ENCODE results near the gene SDF2L1. TPM values are rescaled to one million over a fixed set of nuclear protein-coding genes. Genes with fewer than 3 reads are reported as not detected.

SDF2L1 gene
- total and polyA plus RNA-seq, 2 of the 13 experiments (the other 11 are each of a cell fraction or from before 2014, with no cell fraction given), result 18.0 to 57.4 TPM

DNA sequence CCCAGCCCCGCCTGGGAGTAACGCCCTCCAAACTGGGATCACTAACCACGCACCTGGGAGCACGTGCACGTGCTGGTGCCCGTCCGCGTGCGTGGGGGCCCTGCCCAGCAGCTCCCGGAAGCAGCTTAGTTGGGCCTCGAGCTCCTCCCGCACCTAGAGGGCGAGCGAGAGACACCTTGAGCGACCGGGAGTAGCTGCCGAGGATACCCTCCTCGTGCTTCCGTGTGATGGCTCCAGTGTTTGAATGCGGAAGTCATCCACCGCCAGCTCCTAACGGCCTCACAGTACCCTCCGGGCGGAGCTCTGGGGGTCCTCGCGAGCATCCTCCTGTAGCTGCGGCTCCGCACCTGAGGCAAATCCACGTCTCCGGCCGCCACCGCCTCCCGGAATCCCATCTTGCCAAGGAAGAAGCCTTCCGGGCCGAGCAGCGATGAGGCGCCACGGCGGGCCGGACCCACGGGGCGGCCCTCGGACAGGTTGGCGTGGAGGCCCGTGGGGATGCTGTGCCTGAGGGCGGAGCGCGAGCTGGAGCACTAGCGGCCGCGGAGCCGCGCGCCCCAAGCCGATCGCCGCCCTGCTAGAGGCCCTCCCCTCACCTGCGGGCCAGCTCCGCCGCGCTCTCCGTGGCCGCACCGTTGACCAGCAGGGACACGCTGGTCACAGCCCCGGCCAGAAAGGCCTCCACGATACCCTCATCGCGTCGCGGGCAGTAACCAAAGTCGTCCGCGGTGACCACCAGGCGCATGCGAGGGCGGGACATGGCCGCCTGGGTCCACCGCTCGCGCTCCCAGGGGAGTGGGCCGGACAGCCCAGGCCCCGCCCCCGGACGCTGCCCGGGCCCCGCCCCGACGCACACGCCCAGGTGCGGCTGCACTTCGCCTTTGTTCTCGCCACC, 12.6 kb upstream of the SDF2L1 start, which contains the start of gene YDJC (continued):
- TF ChIP-seq, protein P1, sequence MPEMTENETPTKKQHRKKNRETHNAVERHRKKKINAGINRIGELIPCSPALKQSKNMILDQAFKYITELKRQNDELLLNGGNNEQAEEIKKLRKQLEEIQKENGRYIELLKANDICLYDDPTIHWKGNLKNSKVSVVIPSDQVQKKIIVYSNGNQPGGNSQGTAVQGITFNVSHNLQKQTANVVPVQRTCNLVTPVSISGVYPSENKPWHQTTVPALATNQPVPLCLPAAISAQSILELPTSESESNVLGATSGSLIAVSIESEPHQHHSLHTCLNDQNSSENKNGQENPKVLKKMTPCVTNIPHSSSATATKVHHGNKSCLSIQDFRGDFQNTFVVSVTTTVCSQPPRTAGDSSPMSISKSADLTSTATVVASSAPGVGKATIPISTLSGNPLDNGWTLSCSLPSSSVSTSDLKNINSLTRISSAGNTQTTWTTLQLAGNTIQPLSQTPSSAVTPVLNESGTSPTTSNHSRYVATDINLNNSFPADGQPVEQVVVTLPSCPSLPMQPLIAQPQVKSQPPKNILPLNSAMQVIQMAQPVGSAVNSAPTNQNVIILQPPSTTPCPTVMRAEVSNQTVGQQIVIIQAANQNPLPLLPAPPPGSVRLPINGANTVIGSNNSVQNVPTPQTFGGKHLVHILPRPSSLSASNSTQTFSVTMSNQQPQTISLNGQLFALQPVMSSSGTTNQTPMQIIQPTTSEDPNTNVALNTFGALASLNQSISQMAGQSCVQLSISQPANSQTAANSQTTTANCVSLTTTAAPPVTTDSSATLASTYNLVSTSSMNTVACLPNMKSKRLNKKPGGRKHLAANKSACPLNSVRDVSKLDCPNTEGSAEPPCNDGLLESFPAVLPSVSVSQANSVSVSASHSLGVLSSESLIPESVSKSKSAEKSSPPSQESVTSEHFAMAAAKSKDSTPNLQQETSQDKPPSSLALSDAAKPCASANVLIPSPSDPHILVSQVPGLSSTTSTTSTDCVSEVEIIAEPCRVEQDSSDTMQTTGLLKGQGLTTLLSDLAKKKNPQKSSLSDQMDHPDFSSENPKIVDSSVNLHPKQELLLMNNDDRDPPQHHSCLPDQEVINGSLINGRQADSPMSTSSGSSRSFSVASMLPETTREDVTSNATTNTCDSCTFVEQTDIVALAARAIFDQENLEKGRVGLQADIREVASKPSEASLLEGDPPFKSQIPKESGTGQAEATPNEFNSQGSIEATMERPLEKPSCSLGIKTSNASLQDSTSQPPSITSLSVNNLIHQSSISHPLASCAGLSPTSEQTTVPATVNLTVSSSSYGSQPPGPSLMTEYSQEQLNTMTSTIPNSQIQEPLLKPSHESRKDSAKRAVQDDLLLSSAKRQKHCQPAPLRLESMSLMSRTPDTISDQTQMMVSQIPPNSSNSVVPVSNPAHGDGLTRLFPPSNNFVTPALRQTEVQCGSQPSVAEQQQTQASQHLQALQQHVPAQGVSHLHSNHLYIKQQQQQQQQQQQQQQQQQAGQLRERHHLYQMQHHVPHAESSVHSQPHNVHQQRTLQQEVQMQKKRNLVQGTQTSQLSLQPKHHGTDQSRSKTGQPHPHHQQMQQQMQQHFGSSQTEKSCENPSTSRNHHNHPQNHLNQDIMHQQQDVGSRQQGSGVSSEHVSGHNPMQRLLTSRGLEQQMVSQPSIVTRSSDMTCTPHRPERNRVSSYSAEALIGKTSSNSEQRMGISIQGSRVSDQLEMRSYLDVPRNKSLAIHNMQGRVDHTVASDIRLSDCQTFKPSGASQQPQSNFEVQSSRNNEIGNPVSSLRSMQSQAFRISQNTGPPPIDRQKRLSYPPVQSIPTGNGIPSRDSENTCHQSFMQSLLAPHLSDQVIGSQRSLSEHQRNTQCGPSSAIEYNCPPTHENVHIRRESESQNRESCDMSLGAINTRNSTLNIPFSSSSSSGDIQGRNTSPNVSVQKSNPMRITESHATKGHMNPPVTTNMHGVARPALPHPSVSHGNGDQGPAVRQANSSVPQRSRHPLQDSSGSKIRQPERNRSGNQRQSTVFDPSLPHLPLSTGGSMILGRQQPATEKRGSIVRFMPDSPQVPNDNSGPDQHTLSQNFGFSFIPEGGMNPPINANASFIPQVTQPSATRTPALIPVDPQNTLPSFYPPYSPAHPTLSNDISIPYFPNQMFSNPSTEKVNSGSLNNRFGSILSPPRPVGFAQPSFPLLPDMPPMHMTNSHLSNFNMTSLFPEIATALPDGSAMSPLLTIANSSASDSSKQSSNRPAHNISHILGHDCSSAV (CRISPR knock-in tag; IDR thresholded peaks at IDR 0.05; ENCODE audit: borderline replicate concordance), result no peak; the same call in 1 of the 2 replicates
- TF ChIP-seq ZNF792 (CRISPR knock-in tag; IDR thresholded peaks at IDR 0.05) (peak; percentile 70; the same call in 1 of the 2 replicates), ZNF598 (CRISPR knock-in tag; IDR thresholded peaks at IDR 0.05; ENCODE audit: borderline replicate concordance) (peak; percentile 48; the same call in 1 of the 2 replicates), DNMT3B (CRISPR knock-in tag; conservative IDR thresholded peaks at IDR 0.05) (peak; percentile 97), ZNF7 (CRISPR knock-in tag; IDR thresholded peaks at IDR 0.05) (no peak), ZNF441 (CRISPR knock-in tag; IDR thresholded peaks at IDR 0.05; ENCODE audit: borderline replicate concordance) (peak; percentile 58; the same call in 1 of the 2 replicates)
- TF ChIP-seq, protein P2, sequence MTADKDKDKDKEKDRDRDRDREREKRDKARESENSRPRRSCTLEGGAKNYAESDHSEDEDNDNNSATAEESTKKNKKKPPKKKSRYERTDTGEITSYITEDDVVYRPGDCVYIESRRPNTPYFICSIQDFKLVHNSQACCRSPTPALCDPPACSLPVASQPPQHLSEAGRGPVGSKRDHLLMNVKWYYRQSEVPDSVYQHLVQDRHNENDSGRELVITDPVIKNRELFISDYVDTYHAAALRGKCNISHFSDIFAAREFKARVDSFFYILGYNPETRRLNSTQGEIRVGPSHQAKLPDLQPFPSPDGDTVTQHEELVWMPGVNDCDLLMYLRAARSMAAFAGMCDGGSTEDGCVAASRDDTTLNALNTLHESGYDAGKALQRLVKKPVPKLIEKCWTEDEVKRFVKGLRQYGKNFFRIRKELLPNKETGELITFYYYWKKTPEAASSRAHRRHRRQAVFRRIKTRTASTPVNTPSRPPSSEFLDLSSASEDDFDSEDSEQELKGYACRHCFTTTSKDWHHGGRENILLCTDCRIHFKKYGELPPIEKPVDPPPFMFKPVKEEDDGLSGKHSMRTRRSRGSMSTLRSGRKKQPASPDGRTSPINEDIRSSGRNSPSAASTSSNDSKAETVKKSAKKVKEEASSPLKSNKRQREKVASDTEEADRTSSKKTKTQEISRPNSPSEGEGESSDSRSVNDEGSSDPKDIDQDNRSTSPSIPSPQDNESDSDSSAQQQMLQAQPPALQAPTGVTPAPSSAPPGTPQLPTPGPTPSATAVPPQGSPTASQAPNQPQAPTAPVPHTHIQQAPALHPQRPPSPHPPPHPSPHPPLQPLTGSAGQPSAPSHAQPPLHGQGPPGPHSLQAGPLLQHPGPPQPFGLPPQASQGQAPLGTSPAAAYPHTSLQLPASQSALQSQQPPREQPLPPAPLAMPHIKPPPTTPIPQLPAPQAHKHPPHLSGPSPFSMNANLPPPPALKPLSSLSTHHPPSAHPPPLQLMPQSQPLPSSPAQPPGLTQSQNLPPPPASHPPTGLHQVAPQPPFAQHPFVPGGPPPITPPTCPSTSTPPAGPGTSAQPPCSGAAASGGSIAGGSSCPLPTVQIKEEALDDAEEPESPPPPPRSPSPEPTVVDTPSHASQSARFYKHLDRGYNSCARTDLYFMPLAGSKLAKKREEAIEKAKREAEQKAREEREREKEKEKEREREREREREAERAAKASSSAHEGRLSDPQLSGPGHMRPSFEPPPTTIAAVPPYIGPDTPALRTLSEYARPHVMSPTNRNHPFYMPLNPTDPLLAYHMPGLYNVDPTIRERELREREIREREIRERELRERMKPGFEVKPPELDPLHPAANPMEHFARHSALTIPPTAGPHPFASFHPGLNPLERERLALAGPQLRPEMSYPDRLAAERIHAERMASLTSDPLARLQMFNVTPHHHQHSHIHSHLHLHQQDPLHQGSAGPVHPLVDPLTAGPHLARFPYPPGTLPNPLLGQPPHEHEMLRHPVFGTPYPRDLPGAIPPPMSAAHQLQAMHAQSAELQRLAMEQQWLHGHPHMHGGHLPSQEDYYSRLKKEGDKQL (CRISPR knock-in tag; IDR thresholded peaks at IDR 0.05; ENCODE audit: low read depth), result peak; percentile 23; the same call in 1 of the 2 replicates
- TF ChIP-seq, protein P3, sequence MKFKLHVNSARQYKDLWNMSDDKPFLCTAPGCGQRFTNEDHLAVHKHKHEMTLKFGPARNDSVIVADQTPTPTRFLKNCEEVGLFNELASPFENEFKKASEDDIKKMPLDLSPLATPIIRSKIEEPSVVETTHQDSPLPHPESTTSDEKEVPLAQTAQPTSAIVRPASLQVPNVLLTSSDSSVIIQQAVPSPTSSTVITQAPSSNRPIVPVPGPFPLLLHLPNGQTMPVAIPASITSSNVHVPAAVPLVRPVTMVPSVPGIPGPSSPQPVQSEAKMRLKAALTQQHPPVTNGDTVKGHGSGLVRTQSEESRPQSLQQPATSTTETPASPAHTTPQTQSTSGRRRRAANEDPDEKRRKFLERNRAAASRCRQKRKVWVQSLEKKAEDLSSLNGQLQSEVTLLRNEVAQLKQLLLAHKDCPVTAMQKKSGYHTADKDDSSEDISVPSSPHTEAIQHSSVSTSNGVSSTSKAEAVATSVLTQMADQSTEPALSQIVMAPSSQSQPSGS (CRISPR knock-in tag; IDR thresholded peaks at IDR 0.05), result peak; percentile 89
- TF ChIP-seq, protein P4, sequence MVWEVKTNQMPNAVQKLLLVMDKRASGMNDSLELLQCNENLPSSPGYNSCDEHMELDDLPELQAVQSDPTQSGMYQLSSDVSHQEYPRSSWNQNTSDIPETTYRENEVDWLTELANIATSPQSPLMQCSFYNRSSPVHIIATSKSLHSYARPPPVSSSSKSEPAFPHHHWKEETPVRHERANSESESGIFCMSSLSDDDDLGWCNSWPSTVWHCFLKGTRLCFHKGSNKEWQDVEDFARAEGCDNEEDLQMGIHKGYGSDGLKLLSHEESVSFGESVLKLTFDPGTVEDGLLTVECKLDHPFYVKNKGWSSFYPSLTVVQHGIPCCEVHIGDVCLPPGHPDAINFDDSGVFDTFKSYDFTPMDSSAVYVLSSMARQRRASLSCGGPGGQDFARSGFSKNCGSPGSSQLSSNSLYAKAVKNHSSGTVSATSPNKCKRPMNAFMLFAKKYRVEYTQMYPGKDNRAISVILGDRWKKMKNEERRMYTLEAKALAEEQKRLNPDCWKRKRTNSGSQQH (CRISPR knock-in tag; IDR thresholded peaks at IDR 0.05; ENCODE audit: low read depth), result peak; percentile 71; the same call in 1 of the 2 replicates
